ENCODE results near the gene HES4. TPM values are rescaled to one million over a fixed set of nuclear protein-coding genes. Genes with fewer than 3 reads are reported as not detected.
A peak's percentile ranks its signal among the peaks of the same experiment; 100 is the strongest.

The HES4 gene
- total and polyA plus RNA-seq, 2 of the 13 experiments (the other 11 are each of a cell fraction or from before 2014, with no cell fraction given), result 8.8 to 10.6 TPM

DNA sequence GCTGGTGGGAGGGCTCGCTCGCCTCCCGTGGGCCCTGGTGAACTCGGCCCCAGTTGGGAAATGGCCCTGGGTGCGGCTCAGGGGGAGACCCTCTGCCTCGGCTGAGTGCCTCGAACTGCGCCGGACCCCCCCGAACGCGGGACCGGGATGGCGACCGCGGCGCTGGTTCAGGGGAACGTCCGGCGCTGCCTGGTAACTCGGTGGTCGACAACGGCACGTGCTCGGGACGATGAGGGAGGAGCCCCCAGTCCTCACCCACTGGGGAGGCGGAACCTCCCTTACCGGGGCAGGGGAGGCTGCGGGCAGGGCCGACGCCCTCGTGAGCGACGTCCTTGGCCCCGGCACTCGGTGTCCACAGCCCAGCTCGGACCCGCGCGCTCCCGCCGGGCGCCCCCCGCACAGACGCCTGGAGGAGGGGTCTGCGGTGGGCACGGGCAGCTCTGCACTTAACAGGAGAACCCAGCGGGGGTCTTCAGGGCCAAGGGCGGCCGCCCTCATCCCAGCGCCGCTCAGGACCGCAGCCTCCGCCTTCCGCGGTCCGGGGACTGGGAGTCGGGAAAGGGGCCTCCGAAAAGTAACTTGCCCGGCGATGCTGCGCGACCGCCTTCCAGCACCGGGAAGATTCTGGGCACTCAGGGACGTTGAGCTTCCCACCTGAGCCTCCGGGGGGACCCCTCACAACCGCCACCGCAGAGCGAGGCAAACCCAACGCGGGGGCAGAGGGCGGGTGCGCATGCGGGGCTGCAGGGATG lies 1.7 kb downstream of the HES4 start:
- Histone ChIP-seq H3K27ac (ENCODE audit: extremely low read length, insufficient read depth, low read length) (no peak overlapping the region), H3K4me3 (replicated peaks in 1 of 3; ENCODE audit: insufficient read depth in 1 of 3, low read depth in 2 of 3, low read length in 3 of 3) (peak overlapping the region in 2 of 3 experiments; percentile 16 to 78; a peak in 3 of 6 replicates), H3K4me1 (ENCODE audit: insufficient read depth, low read length) (peaks cover 47% of the 10 kb centered on the region), H4K20me1 (ENCODE audit: insufficient read depth, low read length) (peaks cover 4% of the 10 kb centered on the region; the same call in 1 of the 2 replicates), H3K9ac (ENCODE audit: insufficient read depth, low read depth, low read length) (no peak overlapping the region), H3K27me3 (ENCODE audit: control insufficient read depth in 1 of 2, insufficient read depth in 2 of 2, low read length in 2 of 2) (no peaks in the 10 kb centered on the region), H3K9me3 (ENCODE audit: low read length) (no peaks in the 10 kb centered on the region), H3K4me2 (ENCODE audit: low read depth, low read length) (peak overlapping the region; percentile 27; the same call in 1 of the 2 replicates), H3K36me3 (replicated peaks in 1 of 2; ENCODE audit: control insufficient read depth in 1 of 2, insufficient read depth in 2 of 2, low read length in 2 of 2) (no peaks in the 10 kb centered on the region), H3K79me2 (ENCODE audit: insufficient read depth, low read length) (peaks cover 9% of the 10 kb centered on the region), H2AFZ (ENCODE audit: low read length) (no peak overlapping the region)
- intact Hi-C loops (cut with micrococcal nuclease; ENCODE audit: unreplicated experiment), result no loop called here
- ATAC-seq, result no peak
- BruUV-seq (replicated peaks), result no TSS peak
- in situ Hi-C loops (cut with HindIII; ENCODE audit: extremely low pct_ligation_motif_present, low pct_unique_long_range_greater_than_20kb), result no loop called here
- FAIRE-seq, result no peak
- POLR2A ChIA-PET, result interaction anchor here (1.0 to 3.2 kb wide), 3 partner anchors 8 to 61 kb away, joined by 3 to 13 read pairs (median 6); partner anchors contain the start of gene ISG15
- CTCF ChIA-PET (ENCODE audit: low intra/inter-chr PET ratio, low total read pairs), result no interaction called here
- 78% methylated on average over 43 of the region's 75 CpGs for WGBS (ENCODE audit: low lambda C conversion rate)
- DNase-seq (ENCODE audit: low spot score), result no peak
- TF ChIP-seq, protein P1, sequence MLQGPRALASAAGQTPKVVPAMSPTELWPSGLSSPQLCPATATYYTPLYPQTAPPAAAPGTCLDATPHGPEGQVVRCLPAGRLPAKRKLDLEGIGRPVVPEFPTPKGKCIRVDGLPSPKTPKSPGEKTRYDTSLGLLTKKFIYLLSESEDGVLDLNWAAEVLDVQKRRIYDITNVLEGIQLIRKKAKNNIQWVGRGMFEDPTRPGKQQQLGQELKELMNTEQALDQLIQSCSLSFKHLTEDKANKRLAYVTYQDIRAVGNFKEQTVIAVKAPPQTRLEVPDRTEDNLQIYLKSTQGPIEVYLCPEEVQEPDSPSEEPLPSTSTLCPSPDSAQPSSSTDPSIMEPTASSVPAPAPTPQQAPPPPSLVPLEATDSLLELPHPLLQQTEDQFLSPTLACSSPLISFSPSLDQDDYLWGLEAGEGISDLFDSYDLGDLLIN (CRISPR knock-in tag; IDR thresholded peaks at IDR 0.05; ENCODE audit: borderline replicate concordance), result no peak
- 0 out of 2 replicates have a peak, but pooled peaks have one; percentile 42 for TF ChIP-seq ZBTB7A (CRISPR knock-in tag; IDR thresholded peaks at IDR 0.05)
- peak; percentile 97 for TF ChIP-seq ZBTB1 (CRISPR knock-in tag; IDR thresholded peaks at IDR 0.05; ENCODE audit: borderline replicate concordance)
- no peak for TF ChIP-seq POGK (CRISPR knock-in tag; conservative IDR thresholded peaks at IDR 0.05)
- no peak for TF ChIP-seq REST (IDR thresholded peaks at IDR 0.05; ENCODE audit: borderline replicate concordance in 1 of 2, low read depth in 1 of 2, low read length in 2 of 2)
- no peak for TF ChIP-seq ZNF260 (CRISPR knock-in tag; IDR thresholded peaks at IDR 0.05; ENCODE audit: borderline replicate concordance, low read depth)
- no peak for TF ChIP-seq ZBTB10 (CRISPR knock-in tag; IDR thresholded peaks at IDR 0.05; ENCODE audit: borderline replicate concordance)
- peak; percentile 22 for TF ChIP-seq HOXA3 (CRISPR knock-in tag; IDR thresholded peaks at IDR 0.05)
- TF ChIP-seq NR3C1 (CRISPR knock-in tag; IDR thresholded peaks at IDR 0.05), result no peak
- peak; percentile 52 for TF ChIP-seq PATZ1 (CRISPR knock-in tag; IDR thresholded peaks at IDR 0.05)

All from HepG2 (cell line).